Naive B cell (primary cell): Measurements from ENCODE around the gene HTT. TPM values are rescaled to one million over a fixed set of nuclear protein-coding genes. Genes with fewer than 3 reads are reported as not detected.
"Not testable (repeated sequence)": the region's sequence is repeated elsewhere in the genome, so short reads cannot be mapped to it uniquely, and the experiment has no call there.

Source experiments
- ATAC-seq, 2 donors: fragments of 150-1000 bp; cut with Tn5 transposase; 2 replicates each; pipeline ENCODE4 v1.10.0; 2021; ENCODE audit warnings: low read depth in 2 of 2, mild to moderate bottlenecking in 2 of 2, moderate library complexity in 2 of 2
- DNase-seq: peaks from one replicate; pipeline ENCODE4 v3.0.0; 2022
- H3K27ac Mint-ChIP-seq, 6 donors: one replicate each; pipeline ENCODE4 v1.8.0; 2020 to 2022; ENCODE audit warnings: mild to moderate bottlenecking in 6 of 6, mixed read lengths in 6 of 6, moderate library complexity in 5 of 6, inconsistent platforms in 2 of 6
- H3K27me3 Mint-ChIP-seq, 3 donors: one replicate each; pipeline ENCODE4 v1.8.0; 2021 to 2022; ENCODE audit warnings: mixed read lengths in 3 of 3, mild to moderate bottlenecking in 1 of 3
- H3K36me3 Mint-ChIP-seq, 2 donors: one replicate each; pipeline ENCODE4 v1.8.0; 2020 to 2022; ENCODE audit warnings: mixed read lengths in 2 of 2, inconsistent platforms in 1 of 2, mild to moderate bottlenecking in 1 of 2
- H3K4me1 Mint-ChIP-seq, 3 donors: one replicate each; pipeline ENCODE4 v1.8.0; 2020 to 2022; ENCODE audit warnings: mixed read lengths in 3 of 3, inconsistent platforms in 1 of 3, mild to moderate bottlenecking in 1 of 3, moderate library complexity in 1 of 3
- H3K4me3 Mint-ChIP-seq, 8 donors: one replicate each; pipeline ENCODE4 v1.8.0; 2020 to 2022; ENCODE audit warnings: mild to moderate bottlenecking in 8 of 8, mixed read lengths in 8 of 8, moderate library complexity in 8 of 8, inconsistent platforms in 2 of 8
- H3K9me3 Mint-ChIP-seq, 7 donors: one replicate each; pipeline ENCODE4 v1.8.0; 2020 to 2022; ENCODE audit warnings: mixed read lengths in 7 of 7, mild to moderate bottlenecking in 5 of 7, inconsistent platforms in 2 of 7, moderate library complexity in 1 of 7
- polyA plus RNA-seq, 6 donors: library from polyadenylated mRNA; unstranded; fragments of 300-500 nt; fragmentation: Illumina TruSeq; gene quantifications; one replicate each; pipeline ENCODE4 v1.2.3, GENCODE V29; 2021; ENCODE audit warnings: low read depth in 6 of 6

HTT gene
- polyA plus RNA-seq, 6 donors from 2014 or later = 8.7 to 15.4 (median 11.0) TPM

GRCh38 chr4:3151238-3151637 lies 76.8 kb downstream of the HTT start:
- not testable (repeated sequence) for H3K4me1 Mint-ChIP-seq, H3K9me3 Mint-ChIP-seq, ATAC-seq, DNase-seq, H3K27me3 Mint-ChIP-seq, H3K4me3 Mint-ChIP-seq
- Mint-ChIP-seq H3K36me3 (peaks cover 26 to 48% of the 10 kb centered on the region in 2 donors), H3K27ac (peak overlapping the region in 3 of 6 donors; percentile 10 to 36 (median 28))

- DNase-seq (no peak), ATAC-seq (no peak)
- Mint-ChIP-seq H3K4me1 (peaks cover 3 to 7% (median 6%) of the 10 kb centered on the region in 3 donors), H3K4me3 (no peak overlapping the region), H3K36me3 (peaks cover 41 to 44% of the 10 kb centered on the region in 2 donors), H3K27ac (peak overlapping the region in 1 of 6 donors; percentile 10), H3K27me3 (no peaks in the 10 kb centered on the region), H3K9me3 (peaks cover 0 to 16% (median 13%) of the 10 kb centered on the region in 7 donors)
These were observed 82.9 kb downstream of the HTT start for GRCh38 chr4:3157366-3157765.

GRCh38 chr4:3158841-3159240 lies 84.4 kb downstream of the HTT start:
- no peaks in the 10 kb centered on the region for H3K27me3 Mint-ChIP-seq
- DNase-seq (no peak), ATAC-seq (no peak)
- H3K9me3 Mint-ChIP-seq = peaks cover 0 to 29% (median 20%) of the 10 kb centered on the region in 7 donors
- no peak overlapping the region for H3K4me3 Mint-ChIP-seq
- peaks cover 7 to 16% (median 9%) of the 10 kb centered on the region in 3 donors for H3K4me1 Mint-ChIP-seq
- peak overlapping the region in 1 of 6 donors; percentile 88 for H3K27ac Mint-ChIP-seq
- H3K36me3 Mint-ChIP-seq = peaks cover 55 to 56% of the 10 kb centered on the region in 2 donors

- peak overlapping the region in 1 of 6 donors; percentile 9 for H3K27ac Mint-ChIP-seq
- H3K9me3 Mint-ChIP-seq = peaks cover 0 to 36% (median 20%) of the 10 kb centered on the region in 7 donors
- no peak for DNase-seq
- H3K36me3 Mint-ChIP-seq = peaks cover 61% of the 10 kb centered on the region in 2 donors
- no peak for ATAC-seq
- no peaks in the 10 kb centered on the region for H3K27me3 Mint-ChIP-seq
- no peak overlapping the region for H3K4me3 Mint-ChIP-seq
- H3K4me1 Mint-ChIP-seq = peaks cover 9 to 24% (median 13%) of the 10 kb centered on the region in 3 donors
These were observed 86.0 kb downstream of the HTT start for GRCh38 chr4:3160438-3160837.

- not testable (repeated sequence) for ATAC-seq, DNase-seq, H3K27me3 Mint-ChIP-seq, H3K4me3 Mint-ChIP-seq, H3K27ac Mint-ChIP-seq
- peaks cover 64 to 66% of the 10 kb centered on the region in 2 donors for H3K36me3 Mint-ChIP-seq
- H3K9me3 Mint-ChIP-seq = peaks cover 0 to 36% (median 20%) of the 10 kb centered on the region in 7 donors
- peaks cover 9 to 27% (median 16%) of the 10 kb centered on the region in 3 donors for H3K4me1 Mint-ChIP-seq
These were observed 86.6 kb downstream of the HTT start for GRCh38 chr4:3161044-3161443.

GRCh38 chr4:3166434-3166833 lies 92.0 kb downstream of the HTT start:
- not testable (repeated sequence) for H3K4me3 Mint-ChIP-seq, H3K27ac Mint-ChIP-seq

GRCh38 chr4:3168029-3168428 lies 93.5 kb downstream of the HTT start:
- Mint-ChIP-seq H3K4me1 (peaks cover 4 to 25% (median 23%) of the 10 kb centered on the region in 3 donors), H3K27me3 (no peaks in the 10 kb centered on the region), H3K36me3 (peaks cover 55 to 59% of the 10 kb centered on the region in 2 donors), H3K4me3 (peak overlapping the region in 1 of 8 donors; percentile 35), H3K27ac (peak overlapping the region in 1 of 6 donors; percentile 78), H3K9me3 (peaks cover 0 to 15% (median 7%) of the 10 kb centered on the region in 7 donors)
- no peak for DNase-seq
- ATAC-seq = no peak

More at GRCh38 chr4:3166434-3166833, 92.0 kb downstream of the HTT start:
- not testable (repeated sequence) for H3K27me3 Mint-ChIP-seq, ATAC-seq, DNase-seq
- H3K36me3 Mint-ChIP-seq = peaks cover 68 to 72% of the 10 kb centered on the region in 2 donors
- H3K9me3 Mint-ChIP-seq = peaks cover 0 to 29% (median 17%) of the 10 kb centered on the region in 7 donors
- H3K4me1 Mint-ChIP-seq = peaks cover 11 to 36% (median 27%) of the 10 kb centered on the region in 3 donors

- DNase-seq (no peak), ATAC-seq (no peak)
- H3K4me3 Mint-ChIP-seq = no peak overlapping the region
- H3K9me3 Mint-ChIP-seq = no peaks in the 10 kb centered on the region
- peaks cover 36 to 41% of the 10 kb centered on the region in 2 donors for H3K36me3 Mint-ChIP-seq
- H3K27ac Mint-ChIP-seq = peak overlapping the region in 2 of 6 donors; percentile 37 to 66
- H3K4me1 Mint-ChIP-seq = peaks cover 6 to 13% (median 8%) of the 10 kb centered on the region in 3 donors
- H3K27me3 Mint-ChIP-seq = no peaks in the 10 kb centered on the region
These were observed 100.2 kb downstream of the HTT start for GRCh38 chr4:3174371-3175338.

GRCh38 chr4:3176367-3177229 lies 102.1 kb downstream of the HTT start:
- Mint-ChIP-seq H3K4me3 (no peak overlapping the region), H3K9me3 (no peaks in the 10 kb centered on the region), H3K27me3 (no peaks in the 10 kb centered on the region), H3K4me1 (peaks cover 5 to 8% (median 5%) of the 10 kb centered on the region in 3 donors), H3K36me3 (peaks cover 29 to 39% of the 10 kb centered on the region in 2 donors), H3K27ac (no peak overlapping the region)
- ATAC-seq (no peak), DNase-seq (no peak)

- no peak for ATAC-seq
These were observed 102.9 kb downstream of the HTT start for GRCh38 chr4:3177426-3177825.

GRCh38 chr4:3177905-3178304 lies 103.4 kb downstream of the HTT start:
- DNase-seq (no peak), ATAC-seq (no peak)
- Mint-ChIP-seq H3K36me3 (peaks cover 28 to 46% of the 10 kb centered on the region in 2 donors), H3K4me3 (no peak overlapping the region), H3K27ac (no peak overlapping the region), H3K27me3 (no peaks in the 10 kb centered on the region), H3K9me3 (no peaks in the 10 kb centered on the region), H3K4me1 (peaks cover 5 to 8% (median 5%) of the 10 kb centered on the region in 3 donors)

More at GRCh38 chr4:3177426-3177825, 102.9 kb downstream of the HTT start:
- no peak overlapping the region for H3K27ac Mint-ChIP-seq
- H3K36me3 Mint-ChIP-seq = peaks cover 30 to 43% of the 10 kb centered on the region in 2 donors
- H3K9me3 Mint-ChIP-seq = no peaks in the 10 kb centered on the region
- no peak overlapping the region for H3K4me3 Mint-ChIP-seq
- H3K4me1 Mint-ChIP-seq = peaks cover 5 to 8% (median 5%) of the 10 kb centered on the region in 3 donors
- no peak for DNase-seq
- no peaks in the 10 kb centered on the region for H3K27me3 Mint-ChIP-seq

GRCh38 chr4:3178351-3178750 lies 103.9 kb downstream of the HTT start:
- ATAC-seq (no peak), DNase-seq (no peak)
- no peaks in the 10 kb centered on the region for H3K9me3 Mint-ChIP-seq
- H3K4me1 Mint-ChIP-seq = peaks cover 5 to 8% (median 5%) of the 10 kb centered on the region in 3 donors
- H3K4me3 Mint-ChIP-seq = no peak overlapping the region
- H3K27me3 Mint-ChIP-seq = no peaks in the 10 kb centered on the region
- H3K36me3 Mint-ChIP-seq = peaks cover 24 to 45% of the 10 kb centered on the region in 2 donors
- no peak overlapping the region for H3K27ac Mint-ChIP-seq
